Kidney glomerular epithelial cell (primary cell): Measurements from ENCODE around the gene COL5A1.

Experiments
- DNase-seq: peaks from one replicate; lab custom pipeline; 2025; lab: John Stamatoyannopoulos, UW

COL5A1 gene

GRCh38 chr9:134787601-134788531, 146.3 kb downstream of the COL5A1 start:
- no peak for DNase-seq

- no peak for DNase-seq
Observed at GRCh38 chr9:134789168-134789567, 147.6 kb downstream of the COL5A1 start.

GRCh38 chr9:134791009-134791408, 149.4 kb downstream of the COL5A1 start:
- DNase-seq = no peak

- no peak for DNase-seq
Observed at GRCh38 chr9:134792627-134793026, 151.0 kb downstream of the COL5A1 start.

- DNase-seq = no peak
Observed at GRCh38 chr9:134793288-134794188, 151.9 kb downstream of the COL5A1 start.

GRCh38 chr9:134794663-134795370, 153.2 kb downstream of the COL5A1 start:
- DNase-seq = no peak

GRCh38 chr9:134795446-134795845, 153.8 kb downstream of the COL5A1 start:
- no peak for DNase-seq

GRCh38 chr9:134796882-134797281, 155.3 kb downstream of the COL5A1 start:
- DNase-seq = no peak

- DNase-seq = no peak
Observed at GRCh38 chr9:134800791-134801339, 159.3 kb downstream of the COL5A1 start.

GRCh38 chr9:134802216-134802795, 160.7 kb downstream of the COL5A1 start:
- DNase-seq = no peak

GRCh38 chr9:134804871-134805270, 163.3 kb downstream of the COL5A1 start:
- no peak for DNase-seq

GRCh38 chr9:134807716-134808446, 166.3 kb downstream of the COL5A1 start:
- DNase-seq = no peak

GRCh38 chr9:134808447-134808792, 166.8 kb downstream of the COL5A1 start:
- DNase-seq = no peak

- DNase-seq = no peak
Observed at GRCh38 chr9:134809292-134809691, 167.7 kb downstream of the COL5A1 start.

- no peak for DNase-seq
Observed at GRCh38 chr9:134809826-134810225, 168.2 kb downstream of the COL5A1 start.

GRCh38 chr9:134811079-134811672, 169.6 kb downstream of the COL5A1 start:
- DNase-seq = no peak

- DNase-seq = peak; percentile 15
Observed at GRCh38 chr9:134811673-134812342, 170.2 kb downstream of the COL5A1 start.

GRCh38 chr9:134812343-134812673, 170.7 kb downstream of the COL5A1 start:
- no peak for DNase-seq

- DNase-seq = no peak
Observed at GRCh38 chr9:134813841-134814240, 172.2 kb downstream of the COL5A1 start.
